Activated CD4-positive, alpha-beta memory T cell treated with anti-CD3 and anti-CD28 coated beads for 36 hours (primary cell): Measurements from ENCODE around the gene PCDHGA4. TPM values are rescaled to one million over a fixed set of nuclear protein-coding genes. Genes with fewer than 3 reads are reported as not detected.

ENCODE experiments used
- CTCF ChIA-PET: fragments of 350-600 bp; sonication (Branson Sonifier 250); formaldehyde crosslinking; loops from one replicate; lab custom pipeline; 2021; ENCODE audit warnings: antibody characterized with exemption, inconsistent platforms; lab: Charles Lee
- POLR2A ChIA-PET: fragments of 350-600 bp; sonication (Branson Sonifier 250); formaldehyde crosslinking; loops from one replicate; lab custom pipeline; 2021; ENCODE audit warnings: antibody characterized with exemption; lab: Charles Lee
- DNase-seq: peaks from one replicate; pipeline ENCODE4 v3.0.0-alpha.2; 2020
- H3K27ac Mint-ChIP-seq: one replicate; pipeline ENCODE4 v1.8.0; 2021; ENCODE audit warnings: mixed read lengths
- H3K27me3 Mint-ChIP-seq: one replicate; pipeline ENCODE4 v1.8.0; 2021; ENCODE audit warnings: mixed read lengths
- H3K36me3 Mint-ChIP-seq: one replicate; pipeline ENCODE4 v1.8.0; 2021; ENCODE audit warnings: mixed read lengths
- H3K4me1 Mint-ChIP-seq: one replicate; pipeline ENCODE4 v1.8.0; 2021; ENCODE audit warnings: low read depth, mixed read lengths
- H3K4me3 Mint-ChIP-seq: one replicate; pipeline ENCODE4 v1.8.0; 2021; ENCODE audit warnings: mild to moderate bottlenecking, mixed read lengths
- H3K9me3 Mint-ChIP-seq: one replicate; pipeline ENCODE4 v1.8.0; 2021; ENCODE audit warnings: mixed read lengths
- intact Hi-C: fragments of 100-400 bp; cut with micrococcal nuclease; formaldehyde crosslinking; loops from one replicate; pipeline ENCODE4 v1.15.1; 2023
- total RNA-seq, 2 experiments: library from RNA; stranded (reverse); gene quantifications; one replicate each; pipeline ENCODE4 v1.2.3, GENCODE V29; 2021

Gene PCDHGA4
- total RNA-seq, 2 experiments from 2014 or later, result 0.07 to 0.12 TPM

DNA sequence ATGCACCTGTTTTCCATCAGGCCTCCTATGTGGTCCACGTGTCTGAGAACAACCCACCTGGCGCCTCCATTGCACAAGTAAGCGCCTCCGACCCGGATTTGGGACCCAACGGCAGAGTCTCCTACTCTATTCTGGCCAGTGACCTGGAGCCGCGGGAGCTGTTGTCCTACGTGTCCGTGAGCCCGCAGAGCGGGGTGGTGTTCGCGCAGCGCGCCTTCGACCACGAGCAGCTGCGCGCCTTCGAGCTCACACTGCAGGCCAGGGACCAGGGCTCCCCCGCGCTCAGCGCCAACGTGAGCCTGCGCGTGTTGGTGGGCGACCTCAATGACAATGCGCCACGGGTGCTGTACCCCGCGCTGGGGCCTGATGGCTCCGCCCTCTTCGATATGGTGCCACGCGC, 3.2 kb upstream of the PCDHGA4 start:
- Mint-ChIP-seq H3K9me3 (peaks cover 16% of the 10 kb centered on the region), H3K4me1 (no peaks in the 10 kb centered on the region), H3K4me3 (no peak overlapping the region), H3K27me3 (peaks cover 47% of the 10 kb centered on the region), H3K27ac (no peak overlapping the region), H3K36me3 (peaks cover 7% of the 10 kb centered on the region)
- ChIA-PET POLR2A (no interaction called here), CTCF (interaction anchor here (1.0 to 2.3 kb wide), 3 partner anchors 18 to 198 kb away, joined by 3 to 9 read pairs (median 5); partner anchors contain the start of gene PCDHGA1)
- no peak for DNase-seq
- intact Hi-C loops, result no loop called here

- ChIA-PET CTCF (interaction anchor here (0.6 to 1.9 kb wide), 7 partner anchors 15 to 208 kb away, joined by 3 to 5 read pairs (median 4); partner anchors contain the start of genes PCDHGB3, PCDHGB7 and TAF7), POLR2A (no interaction called here)
- Mint-ChIP-seq H3K4me1 (peaks cover 2% of the 10 kb centered on the region), H3K36me3 (peaks cover 13% of the 10 kb centered on the region), H3K27ac (no peak overlapping the region), H3K9me3 (peaks cover 21% of the 10 kb centered on the region), H3K27me3 (peaks cover 54% of the 10 kb centered on the region), H3K4me3 (no peak overlapping the region)
- intact Hi-C loops, result no loop called here
- no peak for DNase-seq
Measured at GRCh38 chr5:141355641-141356040, 820 bp downstream of the PCDHGA4 start.

DNA sequence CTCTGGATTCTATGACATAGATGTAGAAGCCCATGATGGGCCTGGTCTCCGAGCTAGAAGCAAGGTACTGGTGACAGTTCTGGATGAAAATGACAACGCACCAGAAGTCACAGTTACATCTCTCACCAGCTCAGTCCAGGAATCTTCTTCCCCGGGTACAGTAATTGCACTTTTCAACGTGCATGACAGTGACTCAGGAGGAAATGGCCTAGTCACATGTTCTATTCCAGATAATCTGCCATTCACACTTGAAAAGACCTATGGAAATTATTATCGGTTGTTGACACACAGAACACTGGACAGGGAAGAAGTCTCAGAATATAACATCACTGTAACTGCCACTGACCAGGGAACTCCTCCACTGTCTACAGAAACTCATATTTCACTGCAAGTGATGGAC, 1.3 kb downstream of the PCDHGA4 start:
- Mint-ChIP-seq H3K9me3 (peaks cover 26% of the 10 kb centered on the region), H3K4me1 (peaks cover 2% of the 10 kb centered on the region), H3K36me3 (peaks cover 17% of the 10 kb centered on the region), H3K27ac (no peak overlapping the region), H3K4me3 (no peak overlapping the region), H3K27me3 (peaks cover 54% of the 10 kb centered on the region)
- no peak for DNase-seq
- intact Hi-C loops, result no loop called here
- ChIA-PET POLR2A (no interaction called here), CTCF (interaction anchor here (1.3 to 1.7 kb wide), 3 partner anchors 36 to 208 kb away, joined by 4 to 5 read pairs (median 5); partner anchors contain the start of gene TAF7)

GRCh38 chr5:141356950-141357349, 2.1 kb downstream of the PCDHGA4 start:
- ChIA-PET POLR2A (no interaction called here), CTCF (interaction anchor here (0.8 kb wide), 1 partner anchor 10 kb away, joined by 3 read pairs; no protein-coding TSS in a partner anchor)
- intact Hi-C loops, result no loop called here
- no peak for DNase-seq
- H3K27me3 Mint-ChIP-seq, result peaks cover 56% of the 10 kb centered on the region
- H3K4me3 Mint-ChIP-seq, result no peak overlapping the region
- peaks cover 20% of the 10 kb centered on the region for H3K36me3 Mint-ChIP-seq
- H3K4me1 Mint-ChIP-seq, result peaks cover 2% of the 10 kb centered on the region
- H3K27ac Mint-ChIP-seq, result no peak overlapping the region
- peaks cover 30% of the 10 kb centered on the region for H3K9me3 Mint-ChIP-seq

- peaks cover 43% of the 10 kb centered on the region for H3K9me3 Mint-ChIP-seq
- peak within 1 kb of the TSS; percentile 70 for H3K4me3 Mint-ChIP-seq
- no peak for DNase-seq
- peaks cover 2% of the 10 kb centered on the region for H3K4me1 Mint-ChIP-seq
- H3K36me3 Mint-ChIP-seq, result peaks cover 28% of the 10 kb centered on the region
- H3K27ac Mint-ChIP-seq, result no peak within 1 kb of the TSS
- POLR2A ChIA-PET, result no interaction called here
- intact Hi-C loops, result loop anchor here (10.0 kb wide), 1 partner anchor 55 kb away; the partner anchor contains the start of genes PCDHGA10 and PCDHGB7
- peaks cover 65% of the 10 kb centered on the region for H3K27me3 Mint-ChIP-seq
- CTCF ChIA-PET, result interaction anchor here (1.0 to 1.6 kb wide), 4 partner anchors 10 to 153 kb away, joined by 3 to 6 read pairs (median 4); partner anchors contain the start of genes PCDHGA11 and PCDHGB1
Measured at GRCh38 chr5:141359790-141360426, 5.1 kb downstream of the PCDHGA4 start, which contains the start of gene PCDHGB2. PCDHGB2 (plus strand) TSS chr5:141359994; CDS start chr5:141360136, 142 bp downstream.

- H3K4me1 Mint-ChIP-seq, result peaks cover 2% of the 10 kb centered on the region
- POLR2A ChIA-PET, result no interaction called here
Measured at GRCh38 chr5:141360685-141361084, 5.9 kb downstream of the PCDHGA4 start.

GRCh38 chr5:141362719-141363118, 7.9 kb downstream of the PCDHGA4 start:
- Mint-ChIP-seq H3K4me1 (peaks cover 2% of the 10 kb centered on the region), H3K9me3 (peaks cover 48% of the 10 kb centered on the region), H3K36me3 (peaks cover 39% of the 10 kb centered on the region), H3K27ac (no peak overlapping the region), H3K4me3 (no peak overlapping the region), H3K27me3 (peaks cover 70% of the 10 kb centered on the region)
- POLR2A ChIA-PET, result no interaction called here
- intact Hi-C loops, result loop anchor here (10.0 kb wide), 1 partner anchor 52 kb away; the partner anchor contains the start of genes PCDHGA10 and PCDHGB7
- CTCF ChIA-PET, result no interaction called here
- DNase-seq, result no peak

More at GRCh38 chr5:141360685-141361084, 5.9 kb downstream of the PCDHGA4 start:
- H3K9me3 Mint-ChIP-seq, result peaks cover 51% of the 10 kb centered on the region
- peaks cover 71% of the 10 kb centered on the region for H3K27me3 Mint-ChIP-seq
- H3K36me3 Mint-ChIP-seq, result peaks cover 34% of the 10 kb centered on the region
- no peak for DNase-seq
- H3K27ac Mint-ChIP-seq, result no peak overlapping the region
- H3K4me3 Mint-ChIP-seq, result no peak overlapping the region
- intact Hi-C loops, result loop anchor here (10.0 kb wide), 1 partner anchor 54 kb away; the partner anchor contains the start of genes PCDHGA10 and PCDHGB7
- CTCF ChIA-PET, result interaction anchor here (1.2 kb wide), 1 partner anchor 152 kb away, joined by 4 read pairs; no protein-coding TSS in a partner anchor

GRCh38 chr5:141363952-141364660, 9.3 kb downstream of the PCDHGA4 start, which contains the start of gene PCDHGA5:
PCDHGA5 (plus strand) TSS chr5:141364162; CDS start chr5:141364331, 169 bp downstream.
- POLR2A ChIA-PET, result interaction anchor here (1.4 kb wide), 1 partner anchor 43 kb away, joined by 3 read pairs; the partner anchor contains the start of gene TAF7

DNA sequence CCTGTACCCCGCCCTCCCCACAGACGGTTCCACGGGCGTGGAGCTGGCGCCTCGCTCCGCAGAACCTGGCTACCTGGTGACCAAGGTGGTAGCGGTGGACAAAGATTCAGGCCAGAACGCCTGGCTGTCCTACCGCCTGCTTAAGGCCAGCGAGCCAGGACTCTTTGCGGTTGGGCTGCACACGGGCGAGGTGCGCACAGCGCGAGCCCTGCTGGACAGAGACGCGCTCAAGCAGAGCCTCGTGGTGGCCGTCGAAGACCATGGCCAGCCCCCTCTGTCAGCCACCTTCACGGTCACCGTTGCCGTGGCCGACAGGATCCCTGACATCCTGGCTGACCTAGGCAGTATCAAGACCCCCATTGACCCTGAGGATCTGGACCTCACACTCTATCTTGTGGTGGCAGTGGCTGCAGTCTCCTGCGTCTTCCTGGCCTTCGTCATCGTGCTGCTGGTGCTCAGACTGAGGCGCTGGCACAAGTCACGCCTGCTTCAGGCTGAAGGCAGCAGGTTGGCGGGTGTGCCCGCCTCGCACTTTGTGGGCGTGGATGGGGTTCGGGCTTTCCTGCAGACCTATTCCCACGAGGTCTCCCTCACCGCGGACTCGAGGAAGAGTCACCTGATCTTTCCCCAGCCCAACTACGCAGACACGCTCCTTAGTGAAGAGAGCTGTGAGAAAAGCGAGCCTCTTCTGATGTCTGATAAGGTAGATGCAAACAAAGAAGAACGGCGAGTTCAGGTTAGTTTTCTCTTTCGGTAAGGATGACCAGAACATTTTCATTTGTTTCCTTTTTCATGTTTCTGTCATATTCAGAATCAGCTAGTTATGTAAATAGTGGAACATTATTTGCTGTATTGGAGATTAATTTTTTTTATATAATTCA, 11.4 kb downstream of the PCDHGA4 start:
- ChIA-PET CTCF (interaction anchor here (1.1 kb wide), 1 partner anchor 198 kb away, joined by 3 read pairs; no protein-coding TSS in a partner anchor), POLR2A (no interaction called here)
- intact Hi-C loops, result loop anchor here (10.0 kb wide), 1 partner anchor 49 kb away; the partner anchor contains the start of genes PCDHGA10 and PCDHGB7
- Mint-ChIP-seq H3K9me3 (peaks cover 38% of the 10 kb centered on the region), H3K36me3 (peaks cover 32% of the 10 kb centered on the region), H3K4me1 (peaks cover 5% of the 10 kb centered on the region), H3K27me3 (peaks cover 67% of the 10 kb centered on the region), H3K27ac (no peak overlapping the region), H3K4me3 (no peak overlapping the region)
- DNase-seq, result no peak

More at GRCh38 chr5:141363952-141364660, 9.3 kb downstream of the PCDHGA4 start, which contains the start of gene PCDHGA5:
- no peak for DNase-seq
- H3K27me3 Mint-ChIP-seq, result peaks cover 71% of the 10 kb centered on the region
- H3K9me3 Mint-ChIP-seq, result peaks cover 48% of the 10 kb centered on the region
- CTCF ChIA-PET, result no interaction called here
- H3K27ac Mint-ChIP-seq, result no peak within 1 kb of the TSS
- H3K4me3 Mint-ChIP-seq, result no peak within 1 kb of the TSS
- H3K4me1 Mint-ChIP-seq, result peaks cover 2% of the 10 kb centered on the region
- H3K36me3 Mint-ChIP-seq, result peaks cover 38% of the 10 kb centered on the region
- intact Hi-C loops, result loop anchor here (10.0 kb wide), 1 partner anchor 51 kb away; the partner anchor contains the start of genes PCDHGA10 and PCDHGB7

DNA sequence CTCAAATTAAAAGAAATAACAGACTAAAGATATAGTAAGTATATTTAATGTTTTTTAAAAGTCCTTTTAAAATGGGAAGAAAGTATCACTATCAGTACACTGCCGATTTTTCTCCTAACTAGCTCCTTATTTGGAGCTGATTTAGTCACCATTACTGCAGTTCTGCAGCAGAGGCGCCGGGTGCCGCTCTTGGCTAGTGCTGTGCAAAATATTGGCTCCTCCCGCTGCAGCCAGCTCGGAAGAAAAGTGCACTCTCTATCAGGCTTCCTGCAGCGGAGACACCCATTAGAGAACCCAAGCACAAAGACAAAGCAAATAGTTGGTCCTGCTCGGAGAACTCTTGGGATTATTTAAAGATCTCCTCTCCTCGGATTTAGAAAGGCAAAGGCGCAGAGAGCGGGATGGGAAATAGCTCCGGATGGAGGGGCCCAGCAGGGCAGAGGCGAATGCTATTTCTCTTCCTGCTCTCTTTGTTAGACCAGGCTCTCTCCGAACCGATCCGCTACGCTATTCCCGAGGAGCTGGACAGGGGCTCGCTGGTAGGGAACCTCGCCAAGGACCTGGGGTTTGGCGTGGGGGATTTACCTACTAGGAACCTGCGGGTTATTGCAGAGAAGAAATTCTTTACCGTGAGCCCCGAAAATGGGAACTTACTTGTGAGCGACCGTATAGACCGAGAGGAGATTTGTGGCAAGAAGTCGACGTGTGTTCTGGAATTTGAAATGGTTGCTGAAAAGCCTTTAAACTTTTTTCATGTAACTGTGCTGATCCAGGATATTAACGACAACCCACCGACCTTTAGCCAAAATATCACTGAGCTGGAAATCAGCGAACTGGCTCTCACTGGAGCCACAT, 15.4 kb downstream of the PCDHGA4 start, which contains the start of gene PCDHGB3:
Gene PCDHGB3, plus strand, starts transcription at position 249 of the 855 bp plus-strand sequence. Its CDS starts 153 bp downstream, at position 402.
- intact Hi-C loops, result loop anchor here (10.0 kb wide), 1 partner anchor 45 kb away; the partner anchor contains the start of genes PCDHGA10 and PCDHGB7
- H3K27me3 Mint-ChIP-seq, result peaks cover 48% of the 10 kb centered on the region
- H3K4me1 Mint-ChIP-seq, result peaks cover 5% of the 10 kb centered on the region
- ChIA-PET CTCF (interaction anchor here (0.7 to 2.8 kb wide), 20 partner anchors 10 to 197 kb away, joined by 3 to 25 read pairs (median 4); partner anchors contain the start of genes PCDHB9, PCDHGA10, PCDHGA12 and PCDHGB2), POLR2A (interaction anchor here (0.7 kb wide), 1 partner anchor 194 kb away, joined by 3 read pairs; no protein-coding TSS in a partner anchor)
- no peak within 1 kb of the TSS for H3K27ac Mint-ChIP-seq
- DNase-seq, result peak; percentile 55
- H3K4me3 Mint-ChIP-seq, result peak within 1 kb of the TSS; percentile 68
- H3K9me3 Mint-ChIP-seq, result peaks cover 30% of the 10 kb centered on the region
- H3K36me3 Mint-ChIP-seq, result peaks cover 28% of the 10 kb centered on the region
